GM12864 (cell line): ENCODE data around the gene UMAD1.

ENCODE experiments used
- DNase-seq: peaks from one replicate; pipeline ENCODE4 v3.0.0-alpha.2; 2011; ENCODE audit warnings: low read depth
- H3K4me3 ChIP-seq: 2 replicates; pipeline ENCODE4 v1.5.1; 2011; ENCODE audit warnings: mild to moderate bottlenecking, low read depth, low read length, control low read depth
- TF ChIP-seq, protein P1 (sequence below): IDR thresholded peaks from 2 replicates; pipeline ENCODE4 v1.5.1; 2011; ENCODE audit warnings: low read depth, mild to moderate bottlenecking, moderate library complexity, low read length, control low read depth, inconsistent platforms; ENCODE audit errors: missing control alignments

UMAD1 gene

DNA sequence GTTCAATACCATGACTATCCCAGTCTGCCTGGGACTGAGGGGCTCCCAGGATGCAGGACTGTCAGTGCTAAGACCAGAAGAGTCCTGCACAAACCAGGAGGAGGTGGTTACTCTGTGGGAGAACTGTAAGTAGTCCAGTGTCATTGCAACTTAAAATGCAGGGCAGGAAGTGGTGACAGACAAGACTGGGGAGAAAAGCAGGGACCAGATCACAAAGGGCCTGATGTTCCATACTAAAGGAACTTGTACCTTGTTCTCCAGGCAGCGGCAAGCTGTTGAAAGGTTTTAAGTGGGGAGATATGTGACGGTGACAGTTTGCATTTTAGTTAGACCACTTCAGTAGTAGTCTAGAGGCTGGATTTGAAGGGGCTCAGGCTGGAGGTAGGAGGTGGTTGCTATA is 262.3 kb downstream of the UMAD1 start:
- TF ChIP-seq, protein P1, sequence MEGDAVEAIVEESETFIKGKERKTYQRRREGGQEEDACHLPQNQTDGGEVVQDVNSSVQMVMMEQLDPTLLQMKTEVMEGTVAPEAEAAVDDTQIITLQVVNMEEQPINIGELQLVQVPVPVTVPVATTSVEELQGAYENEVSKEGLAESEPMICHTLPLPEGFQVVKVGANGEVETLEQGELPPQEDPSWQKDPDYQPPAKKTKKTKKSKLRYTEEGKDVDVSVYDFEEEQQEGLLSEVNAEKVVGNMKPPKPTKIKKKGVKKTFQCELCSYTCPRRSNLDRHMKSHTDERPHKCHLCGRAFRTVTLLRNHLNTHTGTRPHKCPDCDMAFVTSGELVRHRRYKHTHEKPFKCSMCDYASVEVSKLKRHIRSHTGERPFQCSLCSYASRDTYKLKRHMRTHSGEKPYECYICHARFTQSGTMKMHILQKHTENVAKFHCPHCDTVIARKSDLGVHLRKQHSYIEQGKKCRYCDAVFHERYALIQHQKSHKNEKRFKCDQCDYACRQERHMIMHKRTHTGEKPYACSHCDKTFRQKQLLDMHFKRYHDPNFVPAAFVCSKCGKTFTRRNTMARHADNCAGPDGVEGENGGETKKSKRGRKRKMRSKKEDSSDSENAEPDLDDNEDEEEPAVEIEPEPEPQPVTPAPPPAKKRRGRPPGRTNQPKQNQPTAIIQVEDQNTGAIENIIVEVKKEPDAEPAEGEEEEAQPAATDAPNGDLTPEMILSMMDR, result no peak
- no peak overlapping the region for H3K4me3 ChIP-seq
- DNase-seq, result no peak

DNA sequence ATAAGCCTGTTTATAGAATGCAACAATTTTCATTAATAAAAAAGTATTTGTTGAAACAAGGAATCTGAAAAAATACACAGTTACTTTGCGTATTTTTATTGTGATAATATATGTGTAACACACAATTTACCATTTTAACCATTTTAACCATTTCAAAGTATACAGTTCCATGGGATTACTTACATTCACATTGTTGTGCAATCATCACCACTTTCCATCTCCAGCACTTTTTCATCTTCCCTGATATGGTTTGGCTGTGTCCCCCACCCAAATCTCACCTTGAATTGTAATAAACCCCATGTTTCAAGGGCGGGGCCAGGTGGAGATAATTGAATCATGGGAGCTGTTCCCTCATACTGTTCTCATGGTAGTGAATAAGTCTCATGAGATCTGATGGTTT is 266.8 kb downstream of the UMAD1 start:
- TF ChIP-seq, protein P1, result no peak
- no peak for DNase-seq
- H3K4me3 ChIP-seq, result no peak overlapping the region

DNA sequence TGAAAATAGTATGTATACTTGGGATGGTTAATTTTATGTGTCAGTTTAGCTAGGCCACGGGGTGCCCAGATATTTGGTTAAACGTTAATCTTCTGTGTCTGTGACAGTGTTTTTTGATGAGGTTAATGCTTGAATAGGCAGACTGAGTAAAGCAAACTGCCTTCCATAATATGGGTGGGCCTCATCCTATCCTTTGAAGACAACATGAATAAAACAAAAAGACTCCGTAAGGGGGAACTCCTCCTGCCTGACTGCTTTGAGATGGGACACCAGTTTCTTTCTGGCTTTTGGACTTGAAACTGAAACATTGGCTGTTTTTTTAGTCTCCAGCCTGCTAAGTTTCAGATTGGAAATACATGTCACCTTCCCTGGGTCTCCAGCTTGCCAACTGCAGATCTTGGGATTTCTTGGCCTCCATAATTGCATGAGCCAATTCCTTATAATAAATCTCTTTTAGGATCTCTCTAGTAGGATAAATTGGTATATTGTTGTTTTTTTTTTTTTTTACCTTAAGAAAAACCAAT is 268.1 kb downstream of the UMAD1 start:
- no peak for DNase-seq
- TF ChIP-seq, protein P1, result no peak
- no peak overlapping the region for H3K4me3 ChIP-seq

DNA sequence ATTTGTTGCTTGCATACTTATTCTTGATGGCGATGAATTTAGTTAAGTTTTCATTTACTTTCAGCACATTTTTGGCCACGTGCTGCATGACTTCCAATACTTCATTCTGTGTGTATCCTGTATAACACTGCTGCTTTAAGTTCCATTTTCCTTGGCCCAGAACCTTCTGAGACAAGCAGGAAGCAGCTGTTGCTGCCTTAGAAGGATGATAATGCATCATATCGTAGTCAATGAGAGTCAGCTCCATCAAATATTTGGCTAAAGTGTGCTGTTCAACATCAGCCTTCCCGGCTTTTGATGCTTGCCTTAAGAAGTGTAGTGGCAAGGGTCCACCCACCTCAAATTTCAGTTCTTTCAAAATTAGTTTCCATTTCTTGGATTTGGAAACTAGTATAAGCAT is 268.8 kb downstream of the UMAD1 start:
- no peak for DNase-seq
- TF ChIP-seq, protein P1, result no peak
- H3K4me3 ChIP-seq, result no peak overlapping the region

DNA sequence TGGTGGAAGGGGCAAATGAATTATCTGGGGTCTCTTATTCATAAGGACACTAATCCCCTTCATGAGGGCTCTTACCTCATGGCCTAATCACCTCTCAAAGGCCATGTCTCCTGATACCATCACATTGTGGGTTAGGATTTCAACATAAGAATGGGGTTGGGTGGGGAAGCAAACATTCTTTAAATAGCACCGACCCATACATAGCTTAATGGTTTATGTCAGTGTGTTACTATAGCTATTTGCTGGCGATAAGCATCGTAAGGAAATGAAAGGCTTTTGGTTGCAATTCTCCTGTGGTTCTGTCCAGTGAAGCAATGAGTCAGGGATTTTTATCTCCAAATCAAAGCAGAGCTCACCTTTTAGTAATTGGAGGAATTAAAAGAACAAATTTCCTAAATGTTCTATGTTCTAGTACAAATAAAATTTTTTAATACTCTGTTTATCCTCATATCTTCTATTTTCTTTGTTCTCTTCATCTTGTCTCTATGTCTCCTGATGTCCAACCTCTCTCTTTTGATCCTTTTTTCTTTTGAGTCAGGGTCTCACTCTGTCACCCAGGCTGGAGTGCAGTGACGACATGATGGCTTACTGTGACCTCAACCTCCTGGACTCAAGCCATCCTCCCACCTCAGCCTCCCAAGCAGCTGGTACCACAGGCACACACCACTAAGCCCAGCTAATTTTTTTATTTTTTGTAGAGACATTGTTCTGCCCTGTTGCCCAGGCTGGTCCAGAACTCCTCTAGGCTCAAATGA is 271.0 kb downstream of the UMAD1 start:
- H3K4me3 ChIP-seq, result no peak overlapping the region
- no peak for DNase-seq
- TF ChIP-seq, protein P1, result no peak

DNA sequence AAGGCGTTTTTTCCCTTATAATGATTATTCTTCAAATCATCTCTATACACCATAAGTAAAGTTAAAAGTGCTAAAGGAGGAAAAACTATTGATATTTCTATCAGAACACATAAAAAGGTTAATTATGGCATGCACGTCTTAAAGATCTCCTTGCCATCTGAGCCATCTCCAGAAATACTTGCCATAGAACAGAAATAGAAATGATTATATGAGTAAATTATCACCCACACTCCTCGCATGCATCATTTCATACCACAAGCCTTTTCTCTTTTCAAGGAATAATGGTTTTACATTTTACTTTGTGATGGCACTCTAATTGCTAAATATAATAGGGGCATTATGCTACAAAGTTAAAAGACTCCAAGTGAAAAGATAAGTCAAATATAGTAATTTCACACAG is 272.4 kb downstream of the UMAD1 start:
- no peak overlapping the region for H3K4me3 ChIP-seq
- TF ChIP-seq, protein P1, result no peak
- DNase-seq, result no peak

DNA sequence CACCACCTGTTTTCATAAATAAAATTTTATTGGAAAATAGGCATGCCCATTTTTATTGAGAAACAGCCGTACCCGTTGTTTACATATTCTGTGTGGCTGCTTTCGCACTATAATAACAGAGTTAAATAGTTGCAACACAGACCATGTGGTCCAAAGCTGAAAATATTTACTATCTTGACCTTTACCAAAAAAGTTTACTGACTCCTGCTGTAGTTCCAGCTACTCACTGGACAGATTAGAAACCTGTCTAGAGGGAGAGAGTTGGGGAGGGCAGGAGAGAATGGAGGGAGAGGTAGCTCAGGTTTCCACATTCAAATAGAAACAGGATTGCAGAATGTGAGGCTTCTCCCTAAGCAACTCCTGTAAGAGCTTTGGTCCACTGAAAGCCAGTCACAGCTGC is 273.0 kb downstream of the UMAD1 start:
- TF ChIP-seq, protein P1, result no peak
- H3K4me3 ChIP-seq, result no peak overlapping the region
- DNase-seq, result no peak
